ENCODE results near the gene ICAM4. TPM values are rescaled to one million over a fixed set of nuclear protein-coding genes. Genes with fewer than 3 reads are reported as not detected.

ICAM4 gene
- total RNA-seq, 5 donors from 2014 or later (not counting 1 experiment from before 2014, with no cell fraction given) = 0.47 to 0.79 (median 0.53) TPM

- ChIA-PET POLR2A (interaction anchor here in 1 of 2 donors (0.5 to 1.3 kb wide), 5 partner anchors 10 to 157 kb away, joined by 3 to 9 read pairs (median 4); no protein-coding TSS in a partner anchor), CTCF (interaction anchor here (0.5 to 4.7 kb wide), 21 partner anchors 9 to 536 kb away, joined by 3 to 75 read pairs (median 6); partner anchors contain the start of genes ICAM5 (in 1 of the 2), MRPL4 (in 1 of the 2), RAVER1 (in 1 of the 2) and TYK2 (in 1 of the 2))
- ATAC-seq (replicated peaks in 1 of 4) (peak; percentile 64 to 73 (median 69)), DNase-seq (peak in 34 of 35 experiments; percentile 46 to 84 (median 64))
- peak within 1 kb of the TSS; percentile 60 to 81 for H3K4me3 ChIP-seq (ENCODE audit: control insufficient read depth in 1 of 2, extremely low read depth in 1 of 2, low read length in 1 of 2)
- peaks cover 0 to 11% of the 10 kb centered on the region in 2 donors for H3K36me3 ChIP-seq (ENCODE audit: control insufficient read depth in 2 of 2, extremely low read depth in 1 of 2, insufficient read depth in 1 of 2, low read length in 1 of 2)
- H3K27me3 Mint-ChIP-seq = no peaks in the 10 kb centered on the region
- H3K27me3 ChIP-seq (replicated peaks in 1 of 2; ENCODE audit: control insufficient read depth in 2 of 2, extremely low read depth in 1 of 2, insufficient read depth in 2 of 2, low read length in 1 of 2) = no peaks in the 10 kb centered on the region
- H3K27ac ChIP-seq (ENCODE audit: low read length) = peak within 1 kb of the TSS; percentile 94
- H3K4me3 Mint-ChIP-seq = peak within 1 kb of the TSS; percentile 81 to 84 (median 81)
- H3K9me3 ChIP-seq = no peaks in the 10 kb centered on the region
- H3K27ac Mint-ChIP-seq = peak within 1 kb of the TSS; percentile 82 to 87
- under 1% methylated on average over 48 of the region's 51 CpGs for WGBS (ENCODE audit: insufficient coverage)
- H3K4me1 ChIP-seq (ENCODE audit: control insufficient read depth in 1 of 2, extremely low read depth in 1 of 2, insufficient read depth in 2 of 2, low read length in 2 of 2) = peaks cover 3 to 36% of the 10 kb centered on the region in 2 experiments
- H3K4me1 Mint-ChIP-seq = peaks cover 22 to 33% (median 27%) of the 10 kb centered on the region in 3 donors
- no peaks in the 10 kb centered on the region for H3K9me3 Mint-ChIP-seq
- peaks cover 7% of the 10 kb centered on the region for H3K36me3 Mint-ChIP-seq
Measured at GRCh38 chr19:10270616-10271394, 15.9 kb upstream of the ICAM4 start, which contains the start of gene ICAM1. ICAM1 (plus strand) TSS chr19:10271120; CDS start chr19:10271160, 40 bp downstream.

GRCh38 chr19:10271543-10272086 lies 15.1 kb upstream of the ICAM4 start:
- ChIA-PET POLR2A (interaction anchor here in 1 of 2 donors (0.5 to 1.3 kb wide), 3 partner anchors 9 to 156 kb away, joined by 3 to 9 read pairs (median 4); no protein-coding TSS in a partner anchor), CTCF (interaction anchor here (0.5 to 4.7 kb wide), 19 partner anchors 8 to 535 kb away, joined by 3 to 75 read pairs (median 6); partner anchors contain the start of genes ICAM5 (in 1 of the 2), MRPL4 (in 1 of the 2), RAVER1 (in 1 of the 2) and TYK2 (in 1 of the 2))
- Mint-ChIP-seq H3K27me3 (no peaks in the 10 kb centered on the region), H3K27ac (peak overlapping the region; percentile 82 to 87), H3K36me3 (peaks cover 7% of the 10 kb centered on the region), H3K4me1 (peaks cover 22 to 33% (median 27%) of the 10 kb centered on the region in 3 donors), H3K9me3 (no peaks in the 10 kb centered on the region), H3K4me3 (peak overlapping the region; percentile 81 to 84 (median 81))
- peaks cover 3 to 36% of the 10 kb centered on the region in 2 experiments for H3K4me1 ChIP-seq (ENCODE audit: control insufficient read depth in 1 of 2, extremely low read depth in 1 of 2, insufficient read depth in 2 of 2, low read length in 2 of 2)
- H3K4me3 ChIP-seq (ENCODE audit: control insufficient read depth in 1 of 2, extremely low read depth in 1 of 2, low read length in 1 of 2) = peak overlapping the region in 1 of 2 donors; percentile 60
- WGBS (ENCODE audit: insufficient coverage) = 28% methylated on average over 8 of the region's 12 CpGs
- ATAC-seq (replicated peaks in 1 of 4) (peak in 1 of 4 experiments; percentile 35), DNase-seq (peak in 11 of 35 experiments; percentile 29 to 79 (median 37))
- H3K9me3 ChIP-seq = no peaks in the 10 kb centered on the region
- no peaks in the 10 kb centered on the region for H3K27me3 ChIP-seq (replicated peaks in 1 of 2; ENCODE audit: control insufficient read depth in 2 of 2, extremely low read depth in 1 of 2, insufficient read depth in 2 of 2, low read length in 1 of 2)
- H3K36me3 ChIP-seq (ENCODE audit: control insufficient read depth in 2 of 2, extremely low read depth in 1 of 2, insufficient read depth in 1 of 2, low read length in 1 of 2) = peaks cover 0 to 11% of the 10 kb centered on the region in 2 donors
- peak overlapping the region; percentile 94 for H3K27ac ChIP-seq (ENCODE audit: low read length)

- H3K4me1 Mint-ChIP-seq = peaks cover 24 to 35% (median 27%) of the 10 kb centered on the region in 3 donors
- POLR2A ChIA-PET = no interaction called here
Measured at GRCh38 chr19:10274589-10274988, 12.2 kb upstream of the ICAM4 start.

GRCh38 chr19:10277795-10278589 lies 8.8 kb upstream of the ICAM4 start:
- Histone ChIP-seq H3K9me3 (no peaks in the 10 kb centered on the region), H3K27ac (ENCODE audit: low read length) (no peak overlapping the region), H3K36me3 (ENCODE audit: control insufficient read depth in 2 of 2, extremely low read depth in 1 of 2, insufficient read depth in 1 of 2, low read length in 1 of 2) (peaks cover 0 to 18% of the 10 kb centered on the region in 2 donors), H3K4me3 (ENCODE audit: control insufficient read depth in 1 of 2, extremely low read depth in 1 of 2, low read length in 1 of 2) (no peak overlapping the region), H3K4me1 (ENCODE audit: control insufficient read depth in 1 of 2, extremely low read depth in 1 of 2, insufficient read depth in 2 of 2, low read length in 2 of 2) (peaks cover 0 to 11% of the 10 kb centered on the region in 2 experiments), H3K27me3 (replicated peaks in 1 of 2; ENCODE audit: control insufficient read depth in 2 of 2, extremely low read depth in 1 of 2, insufficient read depth in 2 of 2, low read length in 1 of 2) (no peaks in the 10 kb centered on the region)
- Mint-ChIP-seq H3K27ac (no peak overlapping the region), H3K4me3 (no peak overlapping the region), H3K9me3 (no peaks in the 10 kb centered on the region), H3K27me3 (no peaks in the 10 kb centered on the region), H3K36me3 (peaks cover 14% of the 10 kb centered on the region), H3K4me1 (peaks cover 11 to 14% (median 13%) of the 10 kb centered on the region in 3 donors)
- WGBS (ENCODE audit: insufficient coverage) = 95% methylated on average over 5 of the region's 9 CpGs
- DNase-seq (no peak), ATAC-seq (replicated peaks in 1 of 4) (no peak)
- POLR2A ChIA-PET = interaction anchor here (0.7 to 1.0 kb wide), 2 partner anchors 8 to 10 kb away, joined by 3 to 13 read pairs; no protein-coding TSS in a partner anchor
- CTCF ChIA-PET = interaction anchor here in 1 of 2 donors (0.5 kb wide), 1 partner anchor 286 kb away, joined by 3 read pairs; no protein-coding TSS in a partner anchor

More at GRCh38 chr19:10274589-10274988, 12.2 kb upstream of the ICAM4 start:
- Mint-ChIP-seq H3K36me3 (peaks cover 10% of the 10 kb centered on the region), H3K4me3 (no peak overlapping the region), H3K27ac (peak overlapping the region; percentile 76 to 79), H3K27me3 (no peaks in the 10 kb centered on the region), H3K9me3 (no peaks in the 10 kb centered on the region)
- 95% methylated on average over 10 of the region's 10 CpGs for WGBS (ENCODE audit: insufficient coverage)
- no peak overlapping the region for H3K4me3 ChIP-seq (ENCODE audit: control insufficient read depth in 1 of 2, extremely low read depth in 1 of 2, low read length in 1 of 2)
- H3K4me1 ChIP-seq (ENCODE audit: control insufficient read depth in 1 of 2, extremely low read depth in 1 of 2, insufficient read depth in 2 of 2, low read length in 2 of 2) = peaks cover 3 to 33% of the 10 kb centered on the region in 2 experiments
- no peak for DNase-seq
- CTCF ChIA-PET = no interaction called here
- ATAC-seq (replicated peaks in 1 of 4) = no peak
- H3K9me3 ChIP-seq = no peaks in the 10 kb centered on the region
- H3K27me3 ChIP-seq (replicated peaks in 1 of 2; ENCODE audit: control insufficient read depth in 2 of 2, extremely low read depth in 1 of 2, insufficient read depth in 2 of 2, low read length in 1 of 2) = no peaks in the 10 kb centered on the region
- no peak overlapping the region for H3K27ac ChIP-seq (ENCODE audit: low read length)
- peaks cover 0 to 13% of the 10 kb centered on the region in 2 donors for H3K36me3 ChIP-seq (ENCODE audit: control insufficient read depth in 2 of 2, extremely low read depth in 1 of 2, insufficient read depth in 1 of 2, low read length in 1 of 2)

GRCh38 chr19:10278935-10279334 lies 7.8 kb upstream of the ICAM4 start:
- H3K27ac Mint-ChIP-seq = peak overlapping the region in 1 of 2 donors; percentile 34

More at GRCh38 chr19:10278935-10279334, 7.8 kb upstream of the ICAM4 start:
- ChIA-PET CTCF (interaction anchor here in 1 of 2 donors (0.5 to 1.7 kb wide), 2 partner anchors 8 to 285 kb away, joined by 3 to 6 read pairs; partner anchors contain the start of gene ICAM1), POLR2A (interaction anchor here in 1 of 2 donors (1.0 kb wide), 1 partner anchor 9 kb away, joined by 3 read pairs; no protein-coding TSS in a partner anchor)
- DNase-seq (no peak), ATAC-seq (replicated peaks in 1 of 4) (no peak)
- H3K4me1 ChIP-seq (ENCODE audit: control insufficient read depth in 1 of 2, extremely low read depth in 1 of 2, insufficient read depth in 2 of 2, low read length in 2 of 2) = peaks cover 0 to 11% of the 10 kb centered on the region in 2 experiments
- no peak overlapping the region for H3K27ac ChIP-seq (ENCODE audit: low read length)
- H3K4me1 Mint-ChIP-seq = peaks cover 10 to 14% (median 11%) of the 10 kb centered on the region in 3 donors
- no peak overlapping the region for H3K4me3 ChIP-seq (ENCODE audit: control insufficient read depth in 1 of 2, extremely low read depth in 1 of 2, low read length in 1 of 2)
- H3K9me3 ChIP-seq = no peaks in the 10 kb centered on the region
- H3K4me3 Mint-ChIP-seq = no peak overlapping the region
- H3K36me3 Mint-ChIP-seq = peaks cover 18% of the 10 kb centered on the region
- no peaks in the 10 kb centered on the region for H3K9me3 Mint-ChIP-seq
- H3K36me3 ChIP-seq (ENCODE audit: control insufficient read depth in 2 of 2, extremely low read depth in 1 of 2, insufficient read depth in 1 of 2, low read length in 1 of 2) = peaks cover 0 to 27% of the 10 kb centered on the region in 2 donors
- WGBS (ENCODE audit: insufficient coverage) = 91% methylated on average over 1 of the region's 1 CpG
- H3K27me3 ChIP-seq (replicated peaks in 1 of 2; ENCODE audit: control insufficient read depth in 2 of 2, extremely low read depth in 1 of 2, insufficient read depth in 2 of 2, low read length in 1 of 2) = no peaks in the 10 kb centered on the region
- H3K27me3 Mint-ChIP-seq = no peaks in the 10 kb centered on the region

All from T-cell (primary cell).